Adrenal gland (tissue), 12 donors: ENCODE results near the gene GSK3A. TPM values are rescaled to one million over a fixed set of nuclear protein-coding genes. Genes with fewer than 3 reads are reported as not detected.
A peak's percentile ranks its signal among the peaks of the same experiment; 100 is the strongest.

Source experiments
- DNase-seq, 7 donors: peaks; one replicate each; pipeline ENCODE4 v3.0.0-alpha.2; 2019 to 2020
- H3K27ac ChIP-seq, 5 donors: fragments of 200-600 bp; sonication (generic) in 4 of 5; 1 replicate in 3 of 5; 2 replicates in 2 of 5; pipeline versions ENCODE4 v1.5.1 to v1.8.0; 2016 to 2020; ENCODE audit warnings: mild to moderate bottlenecking in 1 of 5
- H3K27me3 ChIP-seq: fragments of 200-600 bp; 2 replicates; pipeline ENCODE4 v1.8.0; 2021
- H3K36me3 ChIP-seq, 2 donors: fragments of 200-600 bp; replicated peaks in 1 of 2; 1 replicate in 1 of 2; 2 replicates in 1 of 2; pipeline versions ENCODE4 v1.5.1 to v1.8.0; 2018 to 2022
- H3K4me1 ChIP-seq, 2 donors: fragments of 200-600 bp; replicated peaks in 1 of 2; 1 replicate in 1 of 2; 2 replicates in 1 of 2; pipeline versions ENCODE4 v1.5.1 to v1.8.0; 2018 to 2021
- H3K4me3 ChIP-seq, 4 donors: fragments of 200-600 bp; sonication (generic) in 3 of 4; one replicate each; pipeline ENCODE4 v1.5.1; 2016 to 2018
- H3K9me3 ChIP-seq, 3 donors: fragments of 200-600 bp; sonication (generic) in 1 of 3; replicated peaks in 1 of 3; 1 replicate in 2 of 3; 2 replicates in 1 of 3; pipeline versions ENCODE4 v1.5.1 to v1.8.0; 2016 to 2021
- POLR2A ChIP-seq, 2 donors: fragments of 450-650 bp; IDR thresholded peaks; one replicate each; pipeline ENCODE4 v1.6.1; 2017; ENCODE audit warnings: antibody characterized with exemption in 2 of 2, mild to moderate bottlenecking in 2 of 2, moderate library complexity in 1 of 2
- WGBS, 4 donors: extraction: QIAGEN DNeasy Blood & Tissue Kit in 2 of 4; methylation state at CpG; one replicate each; pipeline versions ENCODE4 v1.1.5 to v1.1.7; 2013 to 2017; 5-methylcytosine and 5-hydroxymethylcytosine counted together
- intact Hi-C, 2 donors: fragments of 100-400 bp; cut with DNase I; formaldehyde crosslinking; loops; one replicate each; pipeline versions ENCODE4 v1.14.1 to v1.15.0; 2022 to 2023
- polyA plus RNA-seq, 3 donors: library from polyadenylated mRNA; stranded (reverse); fragments of 200-250 nt in 2 of 3; fragments of 350-450 nt in 1 of 3; fragmentation: Illumina TruSeq in 1 of 3; extraction: RNeasy Lipid Tissue Mini Kit (QIAGEN cat#74804) in 1 of 3; gene quantifications; one replicate each; pipeline ENCODE4 v1.2.3, GENCODE V29; 2013 to 2014
- total RNA-seq, 9 donors: library from RNA; depleted of rRNA in 4 of 9; stranded (reverse); fragments of >200 nt in 4 of 9; fragments of 120-200 nt in 1 of 9; fragmentation: NEBNext Ultra II Directional in 1 of 9; extraction: Animal tissue kit (Norgen Biotek cat#: 25700) in 1 of 9; gene quantifications; one replicate each; pipeline versions ENCODE4 v1.1.0 to v1.2.4, GENCODE V29; 2013 to 2023
- TF ChIP-seq, protein P1 (sequence below), 6 experiments: fragments of 450-650 bp in 4 of 6; fragments of 200-600 bp in 2 of 6; sonication (generic) in 1 of 6; IDR thresholded peaks; 1 replicate in 5 of 6; 2 replicates in 1 of 6; pipeline versions ENCODE4 v1.5.1 to v1.8.0; 2016 to 2021; ENCODE audit warnings: antibody characterized with exemption in 6 of 6, mild to moderate bottlenecking in 2 of 6, moderate library complexity in 1 of 6
- donor health status: healthy with polysubstance abuse.
- donor health status: Bipolar disorder and iron deficiency.
- donor health status: DM: yes; HTN: yes; CAD: no.
- donor health status: DM: no; HTN: no; CAD: no.
- donor health status: DM: no; HTN: no; CAD: no.
- donor health status: DM: yes; HTN: yes; CAD: no.

The GSK3A gene
- total and polyA plus RNA-seq, 12 donors: 19.5 to 94.9 (median 49.7) TPM

- WGBS, 4 donors: 75 to 100% (median 82%) methylated on average over 1 of the region's 1 CpG
- Histone ChIP-seq H3K9me3 (no peaks in the 10 kb centered on the region), H3K27ac (no peak overlapping the region), H3K36me3 (peaks cover 0 to 68% of the 10 kb centered on the region in 2 donors), H3K4me3 (no peak overlapping the region), H3K27me3 (no peaks in the 10 kb centered on the region), H3K4me1 (peaks cover 0 to 8% of the 10 kb centered on the region in 2 donors)
- DNase-seq: no peak
- TF ChIP-seq, protein P1, sequence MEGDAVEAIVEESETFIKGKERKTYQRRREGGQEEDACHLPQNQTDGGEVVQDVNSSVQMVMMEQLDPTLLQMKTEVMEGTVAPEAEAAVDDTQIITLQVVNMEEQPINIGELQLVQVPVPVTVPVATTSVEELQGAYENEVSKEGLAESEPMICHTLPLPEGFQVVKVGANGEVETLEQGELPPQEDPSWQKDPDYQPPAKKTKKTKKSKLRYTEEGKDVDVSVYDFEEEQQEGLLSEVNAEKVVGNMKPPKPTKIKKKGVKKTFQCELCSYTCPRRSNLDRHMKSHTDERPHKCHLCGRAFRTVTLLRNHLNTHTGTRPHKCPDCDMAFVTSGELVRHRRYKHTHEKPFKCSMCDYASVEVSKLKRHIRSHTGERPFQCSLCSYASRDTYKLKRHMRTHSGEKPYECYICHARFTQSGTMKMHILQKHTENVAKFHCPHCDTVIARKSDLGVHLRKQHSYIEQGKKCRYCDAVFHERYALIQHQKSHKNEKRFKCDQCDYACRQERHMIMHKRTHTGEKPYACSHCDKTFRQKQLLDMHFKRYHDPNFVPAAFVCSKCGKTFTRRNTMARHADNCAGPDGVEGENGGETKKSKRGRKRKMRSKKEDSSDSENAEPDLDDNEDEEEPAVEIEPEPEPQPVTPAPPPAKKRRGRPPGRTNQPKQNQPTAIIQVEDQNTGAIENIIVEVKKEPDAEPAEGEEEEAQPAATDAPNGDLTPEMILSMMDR (IDR thresholded peaks at IDR 0.05): no peak
- no peak for TF ChIP-seq POLR2A (IDR thresholded peaks at IDR 0.05)
- intact Hi-C loops: no loop called here
These were observed 15.5 kb downstream of the GSK3A start for GRCh38 chr19:42226886-42227285.

GRCh38 chr19:42225718-42226292 is 16.6 kb downstream of the GSK3A start:
- TF ChIP-seq, protein P1 (IDR thresholded peaks at IDR 0.05): no peak
- TF ChIP-seq POLR2A (IDR thresholded peaks at IDR 0.05): no peak
- Histone ChIP-seq H3K27ac (no peak overlapping the region), H3K4me1 (peaks cover 3 to 18% of the 10 kb centered on the region in 2 donors), H3K9me3 (no peaks in the 10 kb centered on the region), H3K36me3 (peaks cover 0 to 57% of the 10 kb centered on the region in 2 donors), H3K27me3 (no peaks in the 10 kb centered on the region), H3K4me3 (no peak overlapping the region)
- 95 to 96% (median 95%) methylated on average over 10 to 33 of the region's 33 CpGs for WGBS, 4 donors
- intact Hi-C loops: no loop called here
- no peak for DNase-seq

GRCh38 chr19:42224940-42225717 is 17.3 kb downstream of the GSK3A start:
- intact Hi-C loops: no loop called here
- TF ChIP-seq, protein P1 (IDR thresholded peaks at IDR 0.05): no peak
- TF ChIP-seq POLR2A (IDR thresholded peaks at IDR 0.05): no peak
- DNase-seq: no peak
- WGBS, 4 donors: 93 to 96% (median 95%) methylated on average over 27 to 37 of the region's 37 CpGs
- no peaks in the 10 kb centered on the region for H3K9me3 ChIP-seq
- no peak overlapping the region for H3K4me3 ChIP-seq
- H3K4me1 ChIP-seq: peaks cover 5 to 21% of the 10 kb centered on the region in 2 donors
- no peak overlapping the region for H3K27ac ChIP-seq
- no peaks in the 10 kb centered on the region for H3K27me3 ChIP-seq
- peaks cover 0 to 52% of the 10 kb centered on the region in 2 donors for H3K36me3 ChIP-seq

GRCh38 chr19:42220751-42221097 is 21.7 kb downstream of the GSK3A start:
- peaks cover 0 to 17% of the 10 kb centered on the region in 2 donors for H3K36me3 ChIP-seq
- TF ChIP-seq, protein P1 (IDR thresholded peaks at IDR 0.05): no peak
- no peak for TF ChIP-seq POLR2A (IDR thresholded peaks at IDR 0.05)
- whole genome bisulfite sequencing, 4 donors: 2 to 5% (median 4%) methylated on average over 6 of the region's 6 CpGs
- H3K27me3 ChIP-seq: no peaks in the 10 kb centered on the region
- DNase-seq: no peak
- H3K9me3 ChIP-seq: no peaks in the 10 kb centered on the region
- H3K4me3 ChIP-seq: peak overlapping the region; percentile 52 to 97 (median 78)
- intact Hi-C loops: no loop called here
- peak overlapping the region in 3 of 5 donors; percentile 81 to 97 (median 94) for H3K27ac ChIP-seq
- H3K4me1 ChIP-seq: peaks cover 17 to 43% of the 10 kb centered on the region in 2 donors
